ENCODE data around the gene HNF1B. TPM values are rescaled to one million over a fixed set of nuclear protein-coding genes. Genes with fewer than 3 reads are reported as not detected.

Gene HNF1B
- total and polyA plus RNA-seq, 4 donors, result 1.6 to 5.7 (median 4.5) TPM

- H3K27me3 ChIP-seq (ENCODE audit: control insufficient read depth in 4 of 4, insufficient read depth in 4 of 4, low read length in 3 of 4), result no peaks in the 10 kb centered on the region
- H3K9me3 ChIP-seq (ENCODE audit: control insufficient read depth in 4 of 4, low read length in 3 of 4), result no peaks in the 10 kb centered on the region
- WGBS, result 95% methylated on average over 4 of the region's 4 CpGs
- no peaks in the 10 kb centered on the region for H3K4me1 ChIP-seq (ENCODE audit: control insufficient read depth in 4 of 4, insufficient read depth in 4 of 4, low read length in 3 of 4)
- H3K36me3 ChIP-seq (ENCODE audit: control insufficient read depth in 4 of 4, insufficient read depth in 3 of 4, low read depth in 1 of 4, low read length in 3 of 4), result no peaks in the 10 kb centered on the region
- TF ChIP-seq REST (IDR thresholded peaks at IDR 0.05) (no peak), ZBTB33 (IDR thresholded peaks at IDR 0.05) (no peak), JUND (IDR thresholded peaks at IDR 0.05) (no peak)
- no peak overlapping the region for H3K27ac ChIP-seq (ENCODE audit: low read depth in 1 of 2, low read length in 2 of 2)
- DNase-seq (ENCODE audit: low spot score), result no peak
- H3K4me3 ChIP-seq (ENCODE audit: low read depth in 1 of 3, low read length in 3 of 3), result no peak overlapping the region
- H3K9ac ChIP-seq (ENCODE audit: low read depth in 1 of 2, low read length in 2 of 2), result no peak overlapping the region
These were observed 17.1 kb upstream of the HNF1B start for GRCh38 chr17:37761961-37762360.

- H3K9ac ChIP-seq (ENCODE audit: low read depth in 1 of 2, low read length in 2 of 2), result no peak overlapping the region
- no peak overlapping the region for H3K4me3 ChIP-seq (ENCODE audit: low read depth in 1 of 3, low read length in 3 of 3)
- H3K27me3 ChIP-seq (ENCODE audit: control insufficient read depth in 4 of 4, insufficient read depth in 4 of 4, low read length in 3 of 4), result no peaks in the 10 kb centered on the region
- no peaks in the 10 kb centered on the region for H3K36me3 ChIP-seq (ENCODE audit: control insufficient read depth in 4 of 4, insufficient read depth in 3 of 4, low read depth in 1 of 4, low read length in 3 of 4)
- TF ChIP-seq FOXA1 (IDR thresholded peaks at IDR 0.05) (no peak), RAD21 (IDR thresholded peaks at IDR 0.05) (no peak), GABPA (IDR thresholded peaks at IDR 0.05 in 1 of 2, conservative IDR thresholded peaks at IDR 0.05 in 1 of 2) (no peak), NR2F2 (IDR thresholded peaks at IDR 0.05) (no peak), FOXA2 (IDR thresholded peaks at IDR 0.05) (no peak), ATF3 (IDR thresholded peaks at IDR 0.05) (no peak), EGR1 (IDR thresholded peaks at IDR 0.05; ENCODE audit: low read depth in 2 of 2) (no peak), REST (IDR thresholded peaks at IDR 0.05) (no peak), HNF4A (conservative IDR thresholded peaks at IDR 0.05) (no peak), RXRA (IDR thresholded peaks at IDR 0.05) (no peak), JUND (IDR thresholded peaks at IDR 0.05) (no peak), TAF1 (conservative IDR thresholded peaks at IDR 0.05) (no peak), YY1 (IDR thresholded peaks at IDR 0.05) (no peak), MAX (IDR thresholded peaks at IDR 0.05) (no peak), HNF4G (IDR thresholded peaks at IDR 0.05) (no peak), SP1 (IDR thresholded peaks at IDR 0.05) (no peak), ZBTB33 (IDR thresholded peaks at IDR 0.05) (no peak), CTCF (IDR thresholded peaks at IDR 0.05; ENCODE audit: low read depth, low read length, missing input control) (no peak)
- no peaks in the 10 kb centered on the region for H3K4me1 ChIP-seq (ENCODE audit: control insufficient read depth in 4 of 4, insufficient read depth in 4 of 4, low read length in 3 of 4)
- 68% methylated on average over 7 of the region's 7 CpGs for WGBS
- H3K27ac ChIP-seq (ENCODE audit: low read depth in 1 of 2, low read length in 2 of 2), result no peak overlapping the region
- no peaks in the 10 kb centered on the region for H3K9me3 ChIP-seq (ENCODE audit: control insufficient read depth in 4 of 4, low read length in 3 of 4)
- DNase-seq (ENCODE audit: low spot score), result no peak
These were observed 16.2 kb upstream of the HNF1B start for GRCh38 chr17:37761059-37761458.
